ENCODE results near the gene INTS11.
"Not testable (repeated sequence)": the region's sequence is repeated elsewhere in the genome, so short reads cannot be mapped to it uniquely, and the experiment has no call there.

The INTS11 gene

DNA sequence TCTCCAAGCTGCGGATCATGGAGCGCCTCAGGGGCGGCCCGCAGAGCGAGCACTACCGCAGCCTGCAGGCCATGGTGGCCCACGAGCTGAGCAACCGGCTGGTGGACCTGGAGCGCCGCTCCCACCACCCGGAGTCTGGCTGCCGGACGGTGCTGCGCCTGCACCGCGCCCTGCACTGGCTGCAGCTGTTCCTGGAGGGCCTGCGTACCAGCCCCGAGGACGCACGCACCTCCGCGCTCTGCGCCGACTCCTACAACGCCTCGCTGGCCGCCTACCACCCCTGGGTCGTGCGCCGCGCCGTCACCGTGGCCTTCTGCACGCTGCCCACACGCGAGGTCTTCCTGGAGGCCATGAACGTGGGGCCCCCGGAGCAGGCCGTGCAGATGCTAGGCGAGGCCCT lies 2.8 kb upstream of the INTS11 start:
- DNase-seq: no peak

DNA sequence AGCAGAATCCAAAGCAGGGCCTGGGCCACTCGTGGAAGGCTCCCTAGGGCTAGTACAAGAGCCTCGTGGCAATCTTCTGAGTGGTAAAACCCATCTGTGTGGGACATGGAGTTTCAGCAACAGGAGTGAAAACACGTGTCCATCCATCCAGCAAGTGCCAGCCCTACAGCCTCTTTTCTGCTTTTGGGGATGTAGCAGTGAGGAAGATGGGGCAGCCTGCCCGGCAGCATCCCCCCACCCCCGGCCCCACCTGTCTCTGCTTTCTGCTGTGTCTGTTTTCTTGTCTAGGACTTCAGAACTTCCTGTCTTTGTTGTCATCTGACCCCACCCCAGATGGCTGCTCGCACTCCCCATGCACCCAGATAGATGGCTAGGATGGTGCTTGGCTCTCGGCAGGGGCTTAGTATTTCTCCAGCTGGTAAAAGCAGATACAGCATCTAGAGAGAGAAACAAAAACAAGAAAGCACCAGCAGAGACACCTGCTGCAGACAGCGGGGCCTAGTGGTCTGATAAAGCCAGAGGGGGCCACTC lies 1.7 kb upstream of the INTS11 start:
- no peak for DNase-seq

DNA sequence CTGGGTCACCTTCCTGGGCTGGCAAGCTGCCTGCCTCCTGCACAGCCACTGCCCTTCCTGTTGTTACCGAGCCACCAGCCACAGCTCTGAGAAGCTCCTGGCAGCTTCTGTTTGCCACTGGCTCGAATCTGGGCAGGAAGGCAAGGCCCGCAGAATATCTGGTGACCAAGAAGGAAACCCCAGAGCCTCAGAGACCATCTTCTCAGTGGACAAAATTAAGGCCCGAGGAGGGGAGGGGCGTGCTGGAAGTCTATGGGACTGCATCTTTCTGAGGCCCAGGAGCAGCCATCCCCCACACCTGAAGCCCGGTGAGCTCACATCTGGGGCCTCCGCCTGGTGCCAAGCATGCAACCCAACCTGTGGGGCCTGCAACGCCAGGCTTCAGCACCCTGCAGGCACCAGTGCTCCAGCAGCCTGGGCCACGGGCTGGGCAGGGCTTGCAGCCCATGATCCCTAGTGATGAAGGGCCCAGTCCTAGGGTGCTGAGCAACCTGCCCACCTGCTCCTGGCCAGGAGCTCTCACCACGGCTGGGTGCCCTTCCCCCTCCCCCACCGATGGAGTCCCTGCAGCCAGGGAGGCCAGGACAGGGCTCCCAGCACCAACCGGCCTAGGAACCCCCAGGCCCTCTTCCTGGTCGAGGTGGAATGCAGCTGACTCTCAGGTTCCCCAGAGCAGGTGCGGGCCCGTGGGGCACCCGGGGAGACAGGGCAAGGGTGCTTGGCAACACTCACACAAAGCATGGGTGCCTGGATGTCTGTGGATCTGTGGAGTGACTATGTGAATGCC lies 1.0 kb upstream of the INTS11 start:
- no peak for DNase-seq

DNA sequence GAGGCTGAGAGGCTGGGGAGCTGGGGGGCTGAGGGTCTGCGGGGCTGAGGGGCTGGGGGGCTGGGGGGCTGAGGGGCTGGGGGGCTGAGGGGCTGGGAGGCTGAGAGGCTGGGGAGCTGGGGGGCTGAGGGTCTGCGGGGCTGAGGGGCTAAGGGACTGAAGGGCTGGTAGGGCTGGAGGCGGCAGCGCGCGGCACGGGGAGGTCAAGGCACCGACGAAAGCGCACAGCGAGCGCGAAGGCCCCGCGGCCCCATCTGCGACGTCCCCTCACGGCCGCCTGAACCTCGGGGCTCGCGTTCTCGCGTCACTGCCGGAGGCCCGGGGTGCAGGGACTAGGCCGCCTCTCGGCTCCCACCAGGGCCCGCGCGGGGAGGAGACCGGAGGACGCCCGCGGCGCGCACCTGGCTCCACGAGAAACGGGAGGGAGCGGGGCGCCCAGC lies 356 bp downstream of the INTS11 start:
- no peak for DNase-seq

GRCh38 chr1:1322952-1323351 lies 1.5 kb downstream of the INTS11 start:
- DNase-seq: no peak

- no peak for DNase-seq
Measured at GRCh38 chr1:1322418-1322817, 2.0 kb downstream of the INTS11 start.

DNA sequence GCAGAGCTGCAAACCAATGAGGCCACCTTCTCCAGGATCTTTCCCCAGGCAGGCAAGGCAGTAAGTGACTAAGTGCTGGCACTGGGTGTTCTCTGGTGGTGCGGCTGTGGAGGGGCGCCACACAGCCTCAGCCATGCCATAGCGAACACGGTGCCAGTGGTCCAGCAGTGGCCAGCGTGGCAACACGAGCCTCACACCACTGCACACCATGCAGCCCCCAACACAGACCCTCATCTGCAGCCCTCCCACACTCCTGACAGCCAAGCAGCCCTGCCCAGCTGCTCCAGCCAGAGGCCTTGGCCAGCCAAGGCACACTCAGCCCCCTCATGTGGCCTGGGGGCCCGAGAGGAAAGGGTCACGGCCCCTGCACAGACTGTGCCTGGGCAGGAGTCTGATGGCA lies 3.0 kb downstream of the INTS11 start:
- DNase-seq: no peak

GRCh38 chr1:1320666-1321448 lies 3.6 kb downstream of the INTS11 start:
- DNase-seq: no peak

GRCh38 chr1:1319646-1319941 lies 4.9 kb downstream of the INTS11 start:
- no peak for DNase-seq

GRCh38 chr1:1318777-1319645 lies 5.4 kb downstream of the INTS11 start:
- DNase-seq: no peak

DNA sequence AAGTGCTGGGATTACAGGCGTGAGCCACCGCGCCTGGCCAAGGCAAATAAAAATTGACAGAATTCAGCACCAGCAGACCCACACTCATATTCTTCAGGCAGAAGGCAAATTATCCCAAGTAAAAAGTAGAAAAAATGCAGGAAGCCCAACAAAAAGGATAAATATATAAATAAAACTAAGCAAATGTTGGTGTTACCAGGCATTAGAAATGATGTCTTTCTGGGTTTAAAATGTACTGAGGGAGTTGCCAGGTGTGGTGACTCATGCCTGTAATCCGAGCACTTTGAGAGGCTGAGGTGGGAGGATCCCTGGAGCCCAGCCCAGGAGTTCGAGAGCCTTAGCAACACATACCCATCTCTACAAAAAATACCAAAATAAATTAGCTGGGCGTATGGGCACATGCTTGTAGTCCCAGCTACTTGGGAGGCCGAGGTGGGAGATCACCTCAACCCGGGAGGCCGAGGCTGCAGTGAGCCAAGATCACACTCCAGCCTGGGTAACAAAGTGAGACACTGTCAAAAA lies 6.3 kb downstream of the INTS11 start:
- no peak for DNase-seq

DNA sequence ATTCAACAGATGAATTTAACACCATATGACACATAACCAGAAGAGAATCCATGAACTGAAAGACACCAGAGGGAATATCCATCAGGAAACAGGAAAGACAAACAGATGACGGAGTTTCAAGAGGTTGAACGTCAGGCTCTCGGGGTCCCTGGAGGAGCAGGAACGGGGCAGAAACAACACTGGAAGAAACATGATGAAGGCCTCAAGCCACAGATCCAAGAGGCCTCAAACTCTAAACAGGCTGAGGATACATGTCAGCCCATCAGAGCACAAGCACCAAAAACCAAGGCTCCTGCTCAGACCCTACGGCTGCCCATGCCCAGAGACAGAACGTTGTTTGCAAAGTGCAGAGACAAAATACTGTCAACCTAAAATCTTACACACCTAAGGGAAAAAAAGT lies 7.0 kb downstream of the INTS11 start:
- no peak for DNase-seq

DNA sequence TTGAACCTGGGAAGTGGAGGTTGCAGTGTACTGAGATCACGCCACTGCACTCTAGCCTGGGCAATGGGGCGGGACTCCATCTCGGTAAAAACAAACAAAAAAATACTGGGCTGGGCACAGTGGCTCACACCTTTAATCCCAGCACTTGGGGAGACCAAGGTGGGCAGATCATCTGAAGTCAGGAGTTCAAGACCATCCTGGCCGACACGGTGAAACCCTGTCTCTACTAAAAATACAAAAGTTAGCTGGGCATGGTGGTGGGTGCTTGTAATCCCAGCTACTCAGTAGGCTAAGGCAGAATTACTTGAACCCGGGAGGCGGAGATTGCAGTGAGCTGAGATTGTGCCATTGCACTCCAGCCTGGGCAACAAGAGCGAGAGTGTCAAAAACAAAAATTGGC lies 8.3 kb downstream of the INTS11 start:
- not testable (repeated sequence) for DNase-seq

DNA sequence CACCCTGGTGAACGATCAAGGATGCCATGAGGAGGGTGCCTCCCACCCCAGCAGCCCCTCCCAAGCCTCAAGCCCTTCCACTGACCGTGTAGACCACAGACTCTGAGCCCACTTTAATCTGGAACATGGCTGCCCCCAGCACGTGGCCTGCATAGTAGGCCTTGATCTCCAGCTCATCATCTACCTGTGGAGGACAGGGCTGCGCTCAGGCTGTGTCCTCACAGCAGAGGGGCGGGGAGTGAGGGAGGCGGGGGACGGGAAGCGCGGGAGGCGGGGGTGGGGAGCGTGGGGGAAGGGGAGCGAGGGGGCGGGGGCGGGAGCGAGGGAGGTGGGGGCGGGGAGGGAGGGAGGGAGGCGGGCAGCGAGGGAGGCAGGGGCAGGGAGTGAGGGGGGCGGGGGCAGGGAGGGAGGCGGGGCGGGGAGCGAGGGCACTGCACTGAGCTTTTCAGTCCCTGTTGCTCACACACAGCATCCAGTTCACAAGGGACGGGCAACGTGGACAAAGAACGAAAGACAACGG lies 9.0 kb downstream of the INTS11 start:
- DNase-seq: no peak

DNA sequence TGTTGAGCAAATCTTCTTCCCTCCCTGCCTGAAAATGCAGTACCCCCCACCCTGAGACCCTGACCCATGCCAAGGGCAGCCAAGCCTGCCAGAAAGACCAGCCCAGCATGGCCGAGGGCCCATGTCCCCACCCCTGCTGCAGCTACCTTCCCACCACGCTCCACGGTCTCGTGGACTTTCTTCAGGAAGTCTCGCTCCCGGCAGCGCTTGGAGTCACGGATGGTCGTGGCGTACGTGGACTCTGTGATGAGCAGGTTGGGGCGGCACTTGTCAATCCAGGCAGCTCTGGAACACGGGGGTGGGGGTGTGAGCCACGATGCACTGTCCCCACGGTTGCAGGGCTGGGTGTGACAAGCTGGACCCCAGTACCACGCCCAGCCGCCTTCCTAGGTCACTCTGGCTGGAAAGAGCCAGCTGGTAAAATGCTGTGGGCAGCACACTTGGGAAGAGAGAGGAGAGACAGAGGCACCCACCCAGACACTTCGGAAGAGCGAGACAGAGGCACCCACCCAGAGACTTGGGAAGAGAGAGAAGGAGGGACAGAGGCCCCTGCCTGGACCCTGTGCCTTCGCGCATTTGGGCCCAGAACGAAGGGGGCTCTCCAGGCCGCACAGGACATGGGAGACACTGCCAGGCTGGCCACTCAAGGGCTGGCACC lies 9.7 kb downstream of the INTS11 start:
- no peak for DNase-seq

GRCh38 chr1:1314237-1314586 lies 10.2 kb downstream of the INTS11 start:
- no peak for DNase-seq

DNA sequence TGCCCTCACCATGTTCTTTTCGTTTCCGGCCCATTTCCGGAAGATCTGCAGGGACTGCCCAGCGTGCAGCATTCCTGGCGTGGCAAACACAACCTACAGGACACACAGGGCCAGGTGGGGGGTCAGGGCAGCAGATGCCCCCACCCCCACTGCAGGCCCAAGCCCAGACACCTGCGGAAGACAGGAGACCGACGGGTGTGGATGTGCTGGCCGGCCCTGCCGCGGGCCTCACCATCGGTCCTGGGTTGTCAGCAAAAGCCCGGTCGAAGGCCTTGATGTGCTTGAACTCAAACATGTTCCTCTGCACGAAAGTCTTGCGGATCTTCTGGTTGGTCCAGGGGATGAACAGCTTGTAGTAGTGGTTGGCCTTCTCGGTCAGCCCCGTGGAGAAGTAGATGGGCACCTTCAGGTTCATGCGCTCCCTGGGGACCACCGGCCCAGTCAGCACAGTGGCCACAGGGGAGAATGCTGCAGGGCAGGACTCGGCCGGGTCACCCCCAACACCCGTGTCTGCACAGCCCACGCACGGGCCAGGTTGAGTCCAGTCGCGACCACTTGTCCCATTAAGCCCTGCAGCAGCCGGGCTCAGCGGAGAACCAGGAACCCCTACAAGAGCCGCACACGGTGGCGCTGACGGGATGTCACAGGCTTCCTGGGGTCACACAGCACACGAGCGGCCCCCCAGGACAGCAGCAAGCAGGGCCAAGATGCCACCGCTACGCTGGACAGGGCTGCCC lies 10.8 kb downstream of the INTS11 start:
- DNase-seq: no peak

DNA sequence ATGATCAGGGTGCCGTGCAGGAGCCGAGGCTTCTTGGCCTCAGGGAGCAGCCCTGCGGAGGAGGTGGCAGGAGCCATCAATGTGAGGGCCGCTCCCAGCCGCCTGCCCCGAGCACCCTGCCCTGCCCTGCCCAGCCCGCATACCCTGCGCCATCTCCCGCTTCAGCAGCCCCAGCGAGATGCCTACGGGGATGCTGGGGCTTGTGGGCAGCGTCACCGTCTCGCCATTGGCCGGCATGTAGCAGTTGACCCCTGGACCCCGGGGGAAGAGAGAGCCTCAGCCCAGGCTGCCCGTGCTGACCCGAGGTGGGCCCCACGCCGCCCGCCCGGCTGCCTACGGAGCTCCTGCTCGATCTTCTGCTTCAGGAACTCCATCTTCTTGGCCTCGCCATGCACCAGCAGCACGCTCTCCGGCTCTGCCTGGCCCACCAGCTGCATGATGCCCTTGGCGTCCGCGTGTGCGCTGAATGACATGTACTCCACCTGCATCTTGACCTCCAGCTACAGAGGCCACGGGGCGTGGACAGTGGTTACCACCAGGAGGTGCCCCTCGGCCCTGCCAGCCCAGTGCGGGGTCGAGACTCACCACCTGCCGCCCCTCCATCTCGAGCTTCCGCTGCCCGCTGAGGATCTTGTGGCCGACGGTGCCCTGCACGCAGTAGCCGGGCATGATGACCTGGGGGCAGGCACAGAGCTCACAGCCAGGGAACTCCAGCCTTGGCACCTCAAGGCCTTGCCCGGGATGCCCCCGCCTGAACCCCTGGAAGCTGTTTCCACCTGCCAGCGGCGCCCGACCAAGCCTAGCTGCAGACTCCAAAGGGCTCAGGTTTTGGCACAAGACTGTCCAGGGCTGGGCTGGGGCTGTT lies 11.8 kb downstream of the INTS11 start:
- DNase-seq: no peak

DNA sequence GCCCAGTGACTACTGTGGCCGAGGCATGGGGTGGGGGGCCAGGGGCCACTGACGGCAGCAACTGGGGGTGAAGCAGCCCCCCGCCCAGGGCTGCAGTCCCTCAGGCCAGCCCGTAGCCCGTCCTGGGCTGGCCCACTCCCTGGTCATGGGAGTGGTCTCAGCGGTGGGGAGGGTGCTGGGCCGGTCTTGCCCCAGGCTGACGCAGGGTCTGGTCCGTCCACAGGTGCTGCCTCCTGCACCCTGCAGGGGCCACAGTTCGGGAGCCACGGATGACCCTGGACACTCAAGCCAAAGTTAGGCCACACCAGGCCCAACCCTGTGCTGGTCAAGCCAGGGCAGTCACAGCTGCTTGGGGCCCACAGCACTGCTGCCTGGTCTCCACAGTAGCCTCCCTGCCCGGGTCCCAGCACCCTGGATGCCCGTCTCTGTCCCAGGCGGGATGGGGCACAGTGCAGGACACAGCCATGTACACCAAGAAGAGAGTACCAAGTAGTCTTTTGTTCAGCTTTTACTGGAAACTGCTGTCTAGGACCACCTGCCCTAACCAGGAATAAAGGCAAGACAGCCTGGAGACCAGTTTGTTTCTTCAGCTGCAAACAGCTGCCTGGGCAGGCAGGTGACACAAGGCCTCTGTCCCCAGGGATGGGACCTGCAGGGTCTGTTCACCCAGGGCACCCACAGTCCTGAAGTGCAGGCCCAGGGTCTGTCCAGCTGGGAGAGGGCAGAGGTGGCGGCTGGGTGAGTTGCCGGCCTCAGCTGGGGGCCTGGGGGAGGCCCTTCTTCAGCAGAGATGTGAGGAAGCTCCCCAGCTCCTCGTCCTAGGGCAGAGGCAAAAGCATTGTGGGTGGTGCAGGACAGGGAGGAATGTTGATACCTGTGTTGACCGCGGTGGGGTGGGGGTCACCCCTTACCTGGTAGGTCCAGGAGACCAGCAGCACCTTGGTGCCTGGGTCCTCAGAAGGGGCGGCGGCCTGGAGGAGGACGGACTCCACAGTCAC lies 13.1 kb downstream of the INTS11 start:
- no peak for DNase-seq

Data from MV-4-11 (cell line).